NCI-H1417 (cell line): Measurements from ENCODE around the gene PODXL2.
A peak's percentile ranks its signal among the peaks of the same experiment; 100 is the strongest.
"Not testable (repeated sequence)": the region's sequence is repeated elsewhere in the genome, so short reads cannot be mapped to it uniquely, and the experiment has no call there.

ENCODE experiments used
- DNase-seq, 3 experiments: peaks; one replicate each; lab custom pipeline; 2025; lab: John Stamatoyannopoulos, UW

The PODXL2 gene

DNA sequence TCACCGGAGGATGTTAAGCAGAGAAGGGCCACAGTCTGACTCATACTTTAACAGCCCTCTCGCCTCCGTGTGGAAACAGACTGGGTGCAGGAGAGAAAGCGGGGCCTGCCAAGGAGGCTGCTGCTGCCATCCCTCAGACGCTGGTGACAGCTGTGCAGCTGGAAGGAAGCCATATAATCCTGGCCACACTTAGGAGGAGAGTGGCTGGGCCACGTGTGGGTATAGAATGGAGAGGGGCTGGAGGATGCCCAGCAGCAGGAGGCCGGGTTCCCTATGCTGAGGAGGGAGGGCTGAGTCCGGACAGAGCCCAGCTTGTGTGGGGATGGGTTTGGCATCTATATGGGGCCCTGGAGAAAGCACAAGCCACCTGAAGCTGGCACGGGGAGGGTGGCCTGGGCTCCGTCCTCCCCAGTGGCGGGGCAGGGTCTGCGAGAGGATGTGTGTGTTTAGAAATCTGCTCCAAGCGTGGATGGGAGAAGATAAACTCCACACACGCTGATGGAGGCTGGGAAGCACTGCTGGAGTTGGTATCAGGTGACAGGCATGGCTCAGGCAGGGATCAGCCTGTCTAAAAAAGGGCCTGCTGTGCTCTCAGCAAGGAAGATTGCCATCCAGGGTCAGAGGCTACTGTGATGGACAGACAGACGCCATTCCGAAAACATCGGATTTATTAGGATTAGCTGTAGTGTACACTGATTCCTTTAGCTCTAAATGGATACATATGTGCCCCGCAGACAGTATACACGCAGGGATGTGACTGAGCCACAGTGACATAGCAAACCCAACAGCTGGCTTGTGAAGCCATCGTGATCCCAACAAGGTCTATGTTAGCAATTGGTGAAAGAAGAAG, 59.7 kb downstream of the PODXL2 start:
- no peak for DNase-seq

DNA sequence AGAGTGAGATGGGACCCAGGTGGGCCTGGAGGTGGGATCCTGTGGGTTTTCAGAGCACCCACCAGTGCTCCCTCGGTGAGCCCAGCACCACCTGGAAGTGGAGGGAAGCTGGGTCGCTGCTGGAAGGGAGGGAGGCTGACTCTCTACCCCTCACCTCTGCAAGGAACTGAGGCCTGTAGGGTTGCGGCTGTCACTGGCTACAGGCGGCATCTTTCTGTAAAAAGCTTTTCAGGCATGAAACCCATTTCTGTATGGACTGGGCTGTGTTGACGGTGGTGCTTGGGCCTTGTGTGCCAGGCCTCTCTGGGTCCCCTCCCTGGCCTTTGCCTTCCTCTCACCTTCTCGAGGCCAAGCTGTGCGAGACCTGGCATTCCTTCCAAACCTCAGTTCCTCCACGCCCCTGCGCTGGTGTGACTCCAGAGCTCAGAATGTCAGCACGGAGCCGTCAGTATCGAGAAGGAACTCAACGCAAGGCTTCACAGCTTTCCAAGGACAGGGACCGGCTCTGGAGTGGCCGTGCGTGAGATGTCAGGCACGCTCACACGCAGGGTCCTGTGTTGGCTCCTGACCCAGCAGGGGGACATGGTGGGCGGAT, 60.4 kb downstream of the PODXL2 start:
- no peak for DNase-seq

DNA sequence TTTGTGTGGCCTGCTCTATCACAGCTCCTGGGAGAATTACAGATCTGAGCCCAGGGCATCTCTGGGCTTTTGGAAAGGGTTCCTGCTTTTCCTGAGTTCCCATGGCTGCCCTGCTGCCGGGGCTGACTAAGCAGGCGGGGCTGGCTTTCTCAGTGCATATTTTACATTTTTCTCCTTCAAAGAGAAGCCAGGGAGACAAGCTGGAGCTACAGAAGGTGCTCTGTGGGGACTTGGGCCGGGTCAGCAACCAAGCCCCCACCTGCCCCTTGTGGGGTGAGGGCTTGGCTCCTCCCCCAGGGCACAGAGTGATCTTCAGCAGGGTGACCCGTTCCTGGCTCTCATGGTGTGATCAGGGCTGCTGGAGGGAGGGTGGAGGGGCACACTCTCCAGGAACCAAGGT, 61.1 kb downstream of the PODXL2 start:
- DNase-seq = no peak

DNA sequence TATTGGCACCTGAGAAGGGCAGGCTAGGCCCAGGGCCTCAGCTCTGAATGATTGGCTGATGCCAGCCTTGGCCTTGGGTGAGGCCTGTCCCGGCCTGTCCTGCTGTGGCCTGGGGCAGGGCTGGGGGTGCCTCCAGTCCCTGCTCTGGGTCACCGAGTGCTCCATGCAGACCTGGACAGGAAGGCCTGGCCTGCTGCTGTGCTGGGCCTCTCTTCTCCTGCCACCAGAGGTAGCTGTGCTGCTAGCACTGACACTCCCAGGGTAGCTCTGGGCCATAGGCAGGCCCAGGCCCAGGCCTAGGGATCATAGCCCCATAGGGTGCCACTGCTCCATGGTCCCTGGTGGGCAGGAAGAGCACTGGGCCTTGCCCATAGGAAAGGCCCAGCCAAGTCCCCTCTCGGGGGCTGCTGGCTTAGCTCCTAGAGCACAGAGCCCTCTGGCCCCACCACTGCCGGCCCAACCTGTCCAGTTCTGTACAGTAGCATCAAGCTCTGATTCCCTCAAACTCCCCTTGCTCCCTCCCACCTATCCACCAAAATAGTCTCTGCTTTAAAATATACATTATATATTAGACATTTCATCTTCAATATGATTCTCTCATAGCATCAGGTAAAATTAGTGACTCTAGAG, 62.0 kb downstream of the PODXL2 start:
- peak in 2 of 3 experiments; percentile 32 to 60 for DNase-seq

DNA sequence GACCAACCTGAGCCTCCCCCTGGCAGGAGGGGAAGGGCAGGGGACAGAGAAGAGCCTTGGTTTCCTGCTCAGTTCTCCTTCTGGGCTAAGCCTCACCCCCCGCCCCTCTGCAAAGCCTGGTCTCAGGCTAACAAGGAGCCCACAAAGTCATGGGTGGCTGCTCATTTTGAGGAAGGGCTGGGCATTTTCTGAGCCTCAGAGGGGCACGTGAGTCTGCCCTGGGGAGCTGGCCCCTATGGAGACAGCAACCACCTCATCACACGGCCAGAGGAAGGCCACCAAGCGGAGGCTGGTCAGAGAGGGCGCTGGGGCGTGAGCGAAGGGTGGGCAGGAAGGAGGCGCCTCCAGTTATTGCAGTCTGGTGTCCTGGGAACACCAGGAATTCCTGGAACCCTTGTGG, 62.5 kb downstream of the PODXL2 start:
- DNase-seq = no peak

DNA sequence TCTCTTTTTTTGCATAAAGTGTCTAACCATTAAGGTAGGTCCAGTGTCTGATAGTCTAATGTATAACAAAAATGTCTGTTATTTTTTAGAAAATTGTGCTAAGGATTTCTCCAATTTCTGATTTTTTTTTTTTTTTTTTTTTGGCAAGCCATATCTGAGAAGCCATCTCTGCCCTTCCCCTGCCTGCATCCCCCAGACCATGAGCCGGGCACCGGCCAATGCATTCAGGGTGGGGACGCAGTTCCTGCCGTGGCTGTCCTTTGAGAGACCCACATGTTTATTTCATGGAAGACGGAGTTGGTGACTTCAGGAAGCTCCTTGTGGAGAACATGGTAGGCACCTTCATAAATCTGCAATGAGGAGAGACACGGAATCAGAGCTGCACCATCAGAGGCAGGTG, 63.0 kb downstream of the PODXL2 start:
- no peak for DNase-seq

DNA sequence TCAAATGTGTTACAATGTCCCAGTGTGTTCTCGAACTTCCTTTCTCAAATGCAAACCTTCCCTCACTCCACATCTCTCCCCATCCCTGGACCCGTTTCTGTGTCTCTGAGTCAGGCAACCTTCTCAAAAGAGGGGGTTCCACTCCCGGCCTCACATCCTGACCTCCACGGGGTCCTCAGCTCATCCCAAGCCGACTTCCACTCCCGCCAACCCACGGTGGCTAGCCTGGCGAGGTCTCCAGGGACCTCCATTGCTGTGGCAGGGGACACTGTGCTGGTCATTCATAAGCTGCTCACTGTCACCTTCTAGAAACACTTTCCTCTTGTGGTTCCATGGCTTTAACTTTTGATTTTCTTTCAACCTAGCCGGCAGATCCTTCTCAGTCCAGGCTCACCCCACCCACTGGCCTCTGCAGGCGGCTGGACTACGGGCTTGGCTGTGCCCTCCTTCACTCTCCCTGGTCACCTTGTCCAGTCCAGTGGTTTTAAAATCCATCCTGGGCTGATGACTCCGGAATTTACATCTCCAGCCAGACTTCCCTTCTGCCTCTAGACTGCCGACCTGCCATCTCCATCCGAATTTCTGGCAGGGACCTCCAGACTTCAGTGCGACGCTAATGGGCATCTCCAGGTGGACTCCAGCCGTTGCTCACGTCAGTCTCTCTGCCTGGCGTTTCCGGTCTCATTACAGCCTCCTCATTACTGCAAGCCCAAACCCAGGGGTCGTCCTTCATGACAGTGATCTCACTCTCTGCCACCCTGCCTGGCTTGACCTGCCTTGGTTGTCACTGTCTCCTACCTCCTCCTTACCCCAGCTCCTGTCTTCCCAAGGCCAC, 63.7 kb downstream of the PODXL2 start:
- DNase-seq = no peak

DNA sequence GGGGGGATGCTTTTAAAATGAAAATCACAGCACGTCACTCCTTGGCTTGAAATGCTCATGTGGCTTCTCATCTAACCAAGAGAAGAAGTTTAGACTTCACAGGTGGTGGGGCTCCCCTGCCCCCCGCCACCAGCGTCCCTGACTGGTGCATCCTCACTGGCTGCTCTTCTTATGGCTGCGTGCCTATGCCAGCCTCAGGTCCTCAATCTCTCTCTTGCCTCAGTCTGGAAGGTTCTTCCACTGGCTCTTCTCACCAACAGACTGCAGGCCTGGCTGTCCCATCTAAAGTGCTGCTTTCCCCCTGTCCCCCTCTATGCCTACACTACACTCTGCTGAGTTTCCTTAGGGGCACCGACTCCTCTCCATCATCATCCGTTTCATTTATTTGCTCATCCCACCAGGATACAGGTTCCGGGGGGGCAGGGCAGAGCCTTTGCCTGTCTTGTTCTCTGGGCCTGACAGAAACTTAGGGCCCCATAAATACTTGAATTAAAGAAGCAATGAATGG, 64.4 kb downstream of the PODXL2 start:
- DNase-seq = no peak

DNA sequence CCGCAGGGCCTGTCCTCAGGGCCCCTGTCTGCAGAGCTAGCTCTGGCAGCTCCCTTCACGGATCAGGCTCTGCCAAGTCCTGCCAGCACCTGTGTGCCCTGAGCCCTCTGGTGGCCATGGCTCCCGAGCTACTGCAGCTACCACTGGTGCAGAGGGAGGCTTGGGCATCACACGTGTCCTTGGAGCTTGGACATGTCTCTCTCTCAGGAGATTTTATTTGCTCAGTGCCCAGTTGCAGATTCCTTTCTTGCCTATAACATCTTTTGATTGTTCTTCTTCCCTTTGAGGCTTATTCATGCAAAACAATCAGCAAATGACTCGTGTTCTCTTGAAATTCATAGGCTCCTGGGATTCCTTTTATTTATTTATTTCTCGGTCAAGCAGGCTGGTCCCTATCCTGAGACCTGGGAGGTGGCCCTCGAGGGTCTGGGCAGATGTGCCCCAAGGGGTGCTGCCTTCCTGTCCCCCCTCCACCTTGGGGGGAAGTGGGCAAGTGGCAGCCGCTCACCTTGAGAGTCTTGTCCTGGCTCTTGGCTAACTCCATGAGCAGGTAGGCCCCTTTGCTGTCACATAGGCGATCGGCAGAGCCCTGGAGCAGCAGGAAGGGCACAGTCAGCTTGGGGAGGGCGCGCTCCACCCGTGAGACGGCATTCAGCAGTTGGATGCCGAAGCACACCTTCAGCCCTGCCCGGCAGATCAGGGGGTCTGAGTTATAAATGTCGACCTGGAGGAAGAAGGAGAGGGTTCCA, 65.7 kb downstream of the PODXL2 start:
- DNase-seq = peak; percentile 67 to 84 (median 67)

DNA sequence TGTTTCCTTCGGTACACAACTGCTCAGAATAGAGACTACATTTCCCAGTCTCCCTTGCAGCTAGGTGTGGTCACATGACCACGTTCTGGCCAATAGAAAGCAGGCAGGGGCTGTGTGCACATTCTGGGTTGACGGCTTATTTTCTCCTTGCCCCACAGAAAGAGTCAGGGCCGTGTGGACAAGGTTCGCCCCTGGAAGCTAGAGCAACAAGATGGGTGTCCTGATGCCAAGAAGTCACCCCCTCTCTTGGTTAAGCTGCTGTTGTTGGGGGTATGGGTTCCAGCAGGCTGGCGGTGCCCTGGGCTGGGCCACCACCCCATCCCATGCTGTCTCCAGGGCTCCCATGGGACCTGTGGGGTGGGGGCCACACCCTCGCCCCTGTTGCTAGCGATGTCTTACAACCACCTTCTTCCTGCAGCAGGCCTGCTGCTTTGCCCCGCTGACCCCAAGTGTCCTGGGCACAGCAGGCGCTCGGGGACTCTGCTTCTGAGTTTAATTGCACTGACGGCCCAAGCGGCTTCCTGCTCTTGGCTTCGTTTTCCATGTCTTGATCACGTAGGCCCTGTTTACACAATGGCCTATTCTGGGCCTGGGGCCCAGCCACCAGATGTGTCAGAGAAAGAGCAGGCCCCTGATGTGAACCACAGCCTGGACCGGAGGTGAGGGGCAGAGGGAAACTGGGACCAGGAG, 68.7 kb downstream of the PODXL2 start:
- peak in 2 of 3 experiments; percentile 58 to 67 for DNase-seq

DNA sequence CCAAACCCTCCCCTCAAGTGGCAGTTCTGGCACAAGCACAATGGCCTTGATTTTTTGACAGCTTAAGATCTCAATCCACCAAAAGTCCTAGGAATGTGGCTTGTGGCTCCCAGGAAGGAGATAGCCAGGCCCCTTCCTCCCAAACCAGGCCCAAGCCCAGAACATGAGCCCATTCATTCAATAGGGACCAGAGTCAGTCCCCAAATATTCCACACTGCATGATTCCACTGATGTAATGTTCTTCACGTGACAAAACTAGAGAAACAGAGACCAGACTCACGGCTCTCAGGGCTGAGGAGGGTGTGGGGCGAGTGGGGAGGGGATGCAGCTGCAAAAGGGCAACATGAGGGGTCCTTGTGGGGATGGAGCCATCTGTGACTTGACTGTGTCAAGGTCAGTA, 69.3 kb downstream of the PODXL2 start:
- no peak for DNase-seq

DNA sequence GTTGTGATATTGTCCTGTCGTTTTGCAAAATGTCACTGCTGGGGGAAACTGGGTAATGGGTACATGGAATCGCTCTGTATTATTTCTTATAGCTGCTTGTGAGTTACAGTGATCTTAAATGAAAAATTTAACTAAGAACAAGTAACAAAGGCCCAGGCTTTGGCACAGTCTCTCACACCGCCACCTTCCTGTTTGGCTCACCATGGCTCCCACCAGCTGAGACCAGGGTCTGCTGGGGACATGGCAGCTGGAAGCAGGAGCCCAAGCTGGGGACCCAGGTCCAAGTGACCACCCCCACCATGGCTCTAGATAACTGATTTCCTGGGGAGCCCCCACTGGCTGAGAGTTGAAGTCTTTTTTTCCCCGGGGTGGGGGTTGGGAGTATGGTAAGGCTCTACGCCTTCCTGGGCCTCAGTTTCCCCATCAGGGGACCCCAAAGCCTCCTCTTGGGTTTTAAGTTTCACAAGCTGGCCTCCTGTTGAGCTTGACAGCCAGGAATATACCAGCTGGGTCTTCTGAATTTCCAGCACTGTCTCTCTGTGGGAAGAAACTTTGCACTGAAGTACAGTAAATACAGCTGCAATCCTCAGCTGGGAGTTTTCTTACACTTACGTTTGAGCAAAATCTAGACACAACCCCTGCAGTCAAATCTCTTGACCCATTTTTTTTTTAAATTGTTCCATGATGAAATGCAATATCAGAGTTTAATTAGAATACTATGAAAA, 69.9 kb downstream of the PODXL2 start:
- DNase-seq = no peak

DNA sequence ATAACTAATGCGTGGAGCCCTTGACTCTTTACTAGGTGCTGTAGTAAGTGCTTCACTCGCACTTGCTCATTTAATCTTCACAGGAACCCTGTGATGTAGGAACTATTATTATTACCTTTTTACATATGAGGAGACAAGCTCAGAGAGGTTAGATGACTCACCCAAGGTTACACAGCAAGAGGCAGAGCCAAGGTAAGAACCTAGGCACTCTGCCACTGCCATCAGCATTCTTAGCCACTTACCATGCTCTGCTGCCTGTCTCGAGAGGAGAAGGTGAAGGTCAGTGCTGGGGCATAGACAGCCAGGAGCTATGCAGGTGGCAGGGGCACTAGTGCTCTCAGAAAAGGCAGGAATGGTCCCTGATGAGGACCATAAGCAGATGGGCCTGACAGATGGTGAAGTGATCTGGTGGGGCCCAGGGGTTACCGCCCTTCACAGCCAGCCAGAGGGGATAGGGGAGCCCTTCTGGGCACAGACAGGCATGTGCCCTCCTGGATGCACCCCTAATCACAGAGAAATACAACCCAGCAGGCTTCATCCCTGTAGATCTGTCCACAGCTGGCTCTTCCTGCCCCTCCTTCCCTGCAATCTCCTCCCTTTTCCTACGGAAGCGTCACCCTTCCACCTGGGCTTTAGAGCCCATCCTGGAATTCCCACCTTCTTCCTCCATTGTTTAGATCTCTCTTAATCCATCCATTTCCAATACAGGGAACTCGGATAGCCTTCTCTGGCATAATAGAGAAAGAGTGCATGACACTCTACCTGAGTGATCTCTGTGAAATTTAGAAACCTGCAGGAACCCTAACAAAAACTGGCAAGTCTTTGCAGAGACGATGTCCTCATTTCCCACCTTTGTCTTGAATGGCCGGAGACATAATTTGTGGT, 70.7 kb downstream of the PODXL2 start:
- no peak for DNase-seq

DNA sequence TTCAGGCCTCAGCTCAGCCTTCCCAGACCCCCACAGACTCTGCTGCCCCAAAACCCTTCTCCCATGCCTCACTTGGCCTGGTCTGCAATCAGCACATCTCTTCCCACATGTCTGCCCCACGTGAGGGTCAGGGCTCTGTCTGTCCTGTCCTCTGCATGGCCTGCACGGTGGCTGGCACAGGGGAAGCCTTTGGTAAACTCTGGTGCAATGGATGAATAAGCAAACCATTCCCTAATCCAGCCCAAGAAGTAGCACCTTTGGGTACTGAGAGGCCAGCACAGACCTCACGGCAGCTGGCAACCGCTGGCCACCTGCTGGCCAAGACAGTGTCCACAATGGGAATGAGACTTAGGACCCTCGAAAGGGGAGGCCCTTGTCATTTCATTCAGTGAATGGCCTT, 71.4 kb downstream of the PODXL2 start:
- no peak for DNase-seq

DNA sequence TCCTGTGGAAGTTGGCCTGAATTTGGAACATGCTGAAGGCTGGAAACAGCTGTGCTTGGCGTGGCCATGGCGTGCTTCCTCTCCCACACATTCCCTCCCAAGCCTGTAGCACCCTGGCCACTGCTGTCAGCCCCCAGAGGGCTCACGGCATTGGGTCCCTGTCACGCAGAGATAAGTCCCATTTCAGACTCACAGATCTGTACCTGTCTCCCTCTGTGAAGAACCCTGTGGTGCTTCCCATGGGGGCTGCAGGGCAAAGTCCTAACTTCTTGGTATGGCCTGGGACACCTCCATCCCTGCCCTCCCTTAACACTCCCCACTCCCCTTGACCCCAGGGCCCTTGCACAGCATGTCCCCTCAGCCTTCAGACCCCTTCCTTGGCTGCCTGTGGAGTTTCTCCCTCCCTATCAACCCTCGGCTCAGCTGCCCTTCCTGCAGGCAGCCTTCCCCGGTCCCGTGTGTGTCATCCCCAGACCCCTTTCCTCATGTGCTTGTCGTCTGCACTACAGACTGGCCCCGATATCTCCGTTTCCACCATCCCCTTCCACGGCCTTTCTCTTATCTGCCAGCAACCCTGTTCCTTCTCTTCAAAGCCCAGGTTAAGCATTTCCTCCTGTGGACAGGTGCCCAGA, 72.4 kb downstream of the PODXL2 start:
- DNase-seq = no peak

DNA sequence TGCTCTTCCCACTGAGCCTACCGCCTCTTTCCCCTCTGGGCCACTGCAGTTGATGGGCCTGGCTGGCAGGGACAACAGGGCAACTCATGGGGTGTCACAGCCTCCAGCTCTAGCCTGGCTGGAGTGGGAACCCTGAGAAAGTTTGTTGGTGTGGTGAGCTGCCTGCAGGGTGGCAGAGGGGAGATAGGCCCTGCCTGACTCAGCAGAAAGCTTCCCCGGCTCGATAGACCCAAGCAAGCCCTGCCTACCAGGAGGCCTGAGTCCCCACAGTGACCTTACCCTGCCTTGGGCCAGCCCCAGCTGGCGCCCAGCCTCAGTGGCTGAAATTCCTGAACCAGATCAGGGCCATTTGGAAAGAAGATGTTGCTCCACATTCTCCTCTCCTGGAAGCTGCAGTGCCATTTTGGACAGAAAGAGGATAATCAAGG, 73.2 kb downstream of the PODXL2 start:
- no peak for DNase-seq

DNA sequence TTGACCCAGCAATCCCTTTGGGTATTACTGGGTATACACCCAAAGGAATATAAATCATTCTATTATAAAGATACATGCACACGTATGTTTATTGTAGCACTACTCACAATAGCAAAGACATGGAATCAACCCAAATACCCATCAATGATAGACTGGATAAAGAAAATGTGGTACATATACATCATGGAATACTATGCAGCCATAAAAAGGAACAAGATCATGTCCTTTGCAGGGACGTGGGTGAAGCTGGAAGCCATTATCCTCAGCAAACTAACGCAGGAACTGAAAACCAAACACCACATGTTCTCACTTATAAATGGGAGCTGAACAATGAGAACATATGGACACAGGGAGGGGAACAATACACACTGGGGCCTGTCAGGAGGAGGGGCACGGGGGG, 75.9 kb downstream of the PODXL2 start:
- not testable (repeated sequence) for DNase-seq

DNA sequence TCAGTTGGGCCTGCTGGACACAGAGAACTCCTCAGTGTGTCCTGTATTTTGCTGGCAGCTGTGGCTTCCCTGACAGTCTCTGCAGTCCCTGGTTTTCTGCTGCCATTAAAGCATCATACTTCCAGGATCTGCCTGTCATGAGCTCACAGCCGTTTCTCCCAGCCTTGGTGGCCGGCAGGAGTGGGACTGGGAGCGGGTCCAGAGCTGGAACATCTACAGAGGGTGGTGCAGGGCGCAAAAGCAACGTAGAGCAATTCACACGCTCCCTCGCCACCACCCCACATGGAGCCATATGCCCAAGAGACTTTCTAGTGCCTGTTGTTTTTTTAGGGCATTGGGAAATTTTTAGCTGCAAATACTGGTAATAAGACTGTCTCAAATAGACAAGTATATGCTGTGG, 77.3 kb downstream of the PODXL2 start:
- no peak for DNase-seq
